SK-N-SH treated with all-trans-retinoic acid at 6 μM for 48 hours (cell line): ENCODE measurements around the gene AUTS2.

Experiments used
- CREB5 ChIP-seq: fragments of 250-450 bp; sonication (Bioruptor Pico); IDR thresholded peaks from 2 replicates; pipeline ENCODE4 v1.5.1; 2020; ENCODE audit warnings: low read depth, mild to moderate bottlenecking, moderate library complexity
- ZC3H10 ChIP-seq: fragments of 250-450 bp; sonication (Bioruptor Pico); IDR thresholded peaks from 2 replicates; pipeline ENCODE4 v1.5.1; 2021; ENCODE audit warnings: mild to moderate bottlenecking, moderate library complexity
- ZNF8 ChIP-seq: fragments of 450-650 bp; formaldehyde crosslinking; IDR thresholded peaks from 2 replicates; pipeline ENCODE4 v1.5.0; 2020; ENCODE audit warnings: mild to moderate bottlenecking, moderate library complexity

GRCh38 chr7:70098133-70098561 lies 499.9 kb downstream of the AUTS2 start:
- TF ChIP-seq CREB5 (CRISPR knock-in tag) = no peak
- no peak for TF ChIP-seq ZNF8
- no peak for TF ChIP-seq ZC3H10 (CRISPR knock-in tag)
